Amygdala (tissue), 56 donors: Measurements from ENCODE around the gene FGFR3.

Experiments used
- DNase-seq, 56 donors: peaks; one replicate each; lab custom pipeline; 2025; lab: John Stamatoyannopoulos, UW

The FGFR3 gene

GRCh38 chr4:1755297-1755696 is 37.8 kb upstream of the FGFR3 start:
- DNase-seq: no peak

DNA sequence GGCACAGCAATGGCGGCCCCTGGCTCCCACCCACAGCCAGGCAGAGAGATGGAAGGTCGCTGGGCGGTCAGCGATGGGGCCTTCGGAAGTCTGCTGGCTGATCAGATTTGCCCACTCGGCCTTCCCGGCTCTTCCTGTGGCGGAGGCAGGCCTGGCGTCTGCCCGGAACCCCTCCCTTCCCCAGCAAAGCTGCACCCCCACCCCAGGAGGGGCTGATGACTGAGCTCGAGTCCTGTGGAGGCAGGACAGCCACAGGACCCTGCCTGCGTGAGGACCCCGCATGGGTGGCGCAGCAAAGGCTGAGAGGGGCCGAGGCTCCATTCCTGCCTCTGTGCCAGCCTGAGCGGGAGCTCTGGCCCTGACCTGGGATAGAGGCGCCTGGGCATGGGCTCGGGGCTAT is 37.0 kb upstream of the FGFR3 start:
- no peak for DNase-seq

DNA sequence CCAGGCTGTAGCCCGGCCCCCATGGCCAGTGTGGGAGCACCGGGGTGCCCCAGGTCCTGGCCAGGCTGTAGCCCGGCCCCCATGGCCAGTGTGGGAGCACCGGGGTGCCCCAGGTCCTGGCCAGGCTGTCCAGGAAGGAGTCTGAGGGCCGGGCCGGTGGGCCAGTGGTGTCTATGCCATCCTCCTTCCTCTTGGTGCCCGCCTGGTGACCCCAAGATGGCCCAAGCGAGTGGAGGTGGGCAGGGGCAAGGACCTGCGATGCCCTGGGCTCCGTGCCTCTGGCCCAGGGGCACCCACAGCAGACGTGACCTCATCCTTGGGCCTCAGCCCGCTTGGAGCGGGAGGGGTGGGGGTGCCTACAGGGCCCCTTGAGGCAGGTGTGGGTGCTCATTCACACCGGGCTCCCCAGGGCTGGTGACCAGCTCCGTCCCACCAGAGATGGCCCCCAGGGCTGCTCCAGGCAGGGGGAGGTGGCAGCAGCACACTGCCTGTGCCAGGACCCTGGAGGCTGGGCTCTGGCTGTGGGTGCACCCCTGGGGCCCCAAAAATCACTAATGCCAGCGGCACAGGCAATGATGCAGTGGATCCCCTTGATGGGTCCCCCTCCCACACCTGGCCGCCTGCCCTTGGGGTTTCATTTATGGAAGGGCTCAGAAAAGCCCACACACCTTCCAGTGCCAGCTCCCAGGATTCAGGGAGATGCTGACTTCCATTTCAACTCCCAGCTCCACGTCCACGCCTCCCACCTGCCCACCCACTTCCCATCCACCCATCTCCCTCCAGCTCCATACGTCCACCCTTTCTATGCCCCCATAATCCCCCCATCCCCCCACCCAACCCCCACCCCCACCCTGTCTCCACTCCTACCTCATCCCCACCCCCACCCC is 36.0 kb upstream of the FGFR3 start:
- DNase-seq: no peak

GRCh38 chr4:1757836-1758235 is 35.3 kb upstream of the FGFR3 start:
- DNase-seq: no peak

DNA sequence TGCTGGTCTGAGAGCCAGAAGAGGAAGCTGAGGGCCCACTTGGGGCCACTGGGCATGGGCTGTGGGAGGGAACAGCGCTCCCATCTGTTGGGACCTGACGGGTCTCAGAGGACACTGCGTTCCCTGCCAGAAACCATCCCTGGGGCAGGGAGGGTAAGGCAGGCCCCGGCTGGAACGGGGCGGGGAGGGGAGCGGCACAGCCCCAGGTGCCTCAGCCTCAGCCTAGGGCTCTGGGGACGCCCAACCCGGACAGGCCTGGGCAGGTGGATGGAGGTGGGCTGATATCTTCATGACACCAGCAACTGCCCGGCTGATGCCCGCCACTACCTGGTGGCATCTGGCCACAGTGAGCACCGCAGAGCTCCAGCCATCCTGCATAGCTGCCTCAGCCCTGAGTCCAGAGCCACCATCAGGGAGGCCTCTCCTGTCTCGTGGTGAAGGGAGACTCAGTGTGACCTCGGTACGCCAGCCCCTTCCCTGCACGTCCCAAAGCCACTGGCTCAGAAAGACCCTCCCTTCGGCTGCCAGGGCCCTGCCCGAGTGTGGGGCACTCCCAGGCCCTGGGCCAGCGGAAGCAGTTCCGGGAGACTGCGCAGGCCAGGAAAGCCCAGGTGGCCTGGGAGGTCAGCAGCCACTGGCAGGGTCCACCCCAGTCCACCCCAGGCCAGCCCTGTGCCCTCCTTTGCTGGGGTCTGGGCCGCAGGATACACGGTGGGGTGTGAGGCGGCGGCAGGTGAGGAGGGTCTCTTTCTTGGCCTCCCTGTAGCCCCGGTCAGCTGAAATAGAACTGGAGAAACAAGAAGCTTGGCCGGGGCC is 34.6 kb upstream of the FGFR3 start:
- no peak for DNase-seq

GRCh38 chr4:1759170-1759817 is 33.8 kb upstream of the FGFR3 start:
- no peak for DNase-seq

GRCh38 chr4:1759818-1760223 is 33.3 kb upstream of the FGFR3 start:
- DNase-seq: no peak

- DNase-seq: peak in 4 of 56 donors; percentile 12 to 38 (median 26)
Observed at GRCh38 chr4:1760521-1761071, 32.5 kb upstream of the FGFR3 start.

- no peak for DNase-seq
Observed at GRCh38 chr4:1761130-1761689, 31.9 kb upstream of the FGFR3 start.

- no peak for DNase-seq
Observed at GRCh38 chr4:1762264-1763010, 30.7 kb upstream of the FGFR3 start.

DNA sequence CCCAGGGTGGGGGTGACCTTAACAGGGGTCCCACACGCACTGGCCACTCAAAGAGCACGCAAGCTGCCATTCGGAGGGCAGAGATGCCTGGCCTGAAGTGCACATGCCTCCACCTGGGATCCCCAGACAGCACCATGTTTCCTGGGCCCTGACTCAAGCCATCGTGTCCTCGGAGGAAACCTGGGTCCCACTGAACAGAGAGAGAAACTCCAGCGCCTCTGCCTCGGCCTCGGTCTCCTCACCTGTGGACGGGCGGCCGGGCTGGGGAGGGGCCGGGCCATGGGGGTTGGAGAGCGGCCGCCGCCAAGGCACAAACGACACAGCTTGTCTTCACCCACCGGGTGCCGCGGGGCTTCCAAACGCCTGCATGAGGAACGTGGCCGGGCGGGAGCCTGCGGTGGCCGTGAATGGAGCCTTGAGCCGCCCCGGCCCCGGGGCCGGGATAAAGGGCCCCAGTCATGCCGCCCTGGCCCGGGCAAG is 30.0 kb upstream of the FGFR3 start:
- DNase-seq: no peak

- DNase-seq: peak in 26 of 56 donors; percentile 9 to 73 (median 38)
Observed at GRCh38 chr4:1763550-1764080, 29.5 kb upstream of the FGFR3 start.

- no peak for DNase-seq
Observed at GRCh38 chr4:1764670-1765069, 28.4 kb upstream of the FGFR3 start.

GRCh38 chr4:1765409-1766072 is 27.6 kb upstream of the FGFR3 start:
- no peak for DNase-seq

GRCh38 chr4:1766106-1767060 is 26.7 kb upstream of the FGFR3 start:
- DNase-seq: peak in 7 of 56 donors; percentile 16 to 48 (median 34)

GRCh38 chr4:1767061-1767769 is 25.9 kb upstream of the FGFR3 start:
- peak in 17 of 56 donors; percentile 27 to 73 (median 50) for DNase-seq
